HCT116 (cell line): ENCODE results near the gene NUDT8. TPM values are rescaled to one million over a fixed set of nuclear protein-coding genes. Genes with fewer than 3 reads are reported as not detected.
A peak's percentile ranks its signal among the peaks of the same experiment; 100 is the strongest.

Experiments used
- ATAC-seq: fragments of 200-7000 bp; cut with Tn5 transposase; 2 replicates; pipeline ENCODE4 v1.9.1; 2020; ENCODE audit warnings: mild to moderate bottlenecking, moderate library complexity
- BruUV-seq: library from RNA; stranded (reverse); fragments of 400-500 nt; replicated peaks from 2 replicates; lab custom pipeline; 2021; lab: Mats Ljungman, UMichigan
- CTCF ChIA-PET: fragments of 300-600 bp; sonication (Branson Sonifier 250); formaldehyde crosslinking; loops from one replicate; lab custom pipeline; 2021; ENCODE audit warnings: antibody characterized with exemption; lab: Charles Lee
- POLR2A ChIA-PET: fragments of 300-600, 350-600 bp; sonication (Branson Sonifier 250); formaldehyde crosslinking; loops from one replicate; lab custom pipeline; 2021; ENCODE audit warnings: antibody characterized with exemption; lab: Charles Lee
- RAD21 ChIA-PET, 2 experiments: fragments of 300-600 bp; sonication (Branson Sonifier 250); formaldehyde crosslinking; loops; one replicate each; lab custom pipeline; 2023; ENCODE audit warnings: low total read pairs in 2 of 2; ENCODE audit not compliant: uncharacterized antibody in 2 of 2, unreplicated experiment in 2 of 2, low non-redundant PET in 1 of 2; lab: Charles Lee
- DNase-seq: peaks from one replicate; pipeline ENCODE4 v3.0.0-alpha.2; 2010; ENCODE audit warnings: low read depth, low spot score
- H2AFZ ChIP-seq: fragments of 200-600 bp; shearing (Covaris generic), sonication (generic); 2 replicates; pipeline ENCODE4 v1.6.1; 2017; ENCODE audit warnings: low read depth, mixed run types, mixed read lengths, antibody characterized with exemption, low read length; ENCODE audit not compliant: poor library complexity, severe bottlenecking
- H3K27ac ChIP-seq: 2 replicates; pipeline ENCODE4 v1.5.1; 2012; ENCODE audit warnings: low read depth, low read length
- H3K27me3 ChIP-seq: fragments of 200-600 bp; sonication (generic); 2 replicates; pipeline ENCODE4 v1.6.1; 2016; ENCODE audit warnings: mixed run types, low read length, mixed read lengths; ENCODE audit not compliant: insufficient read depth
- H3K36me3 ChIP-seq, 2 experiments: fragments of 200-500 bp in 1 of 2; fragments of 200-600 bp in 1 of 2; sonication (Bioruptor generic) in 1 of 2; sonication (generic) in 1 of 2; 2 replicates each; pipeline versions ENCODE4 v1.5.1 to v1.6.1; 2014 to 2016; ENCODE audit warnings: low read length in 2 of 2, inconsistent platforms in 1 of 2, mixed read lengths in 1 of 2, mixed run types in 1 of 2; ENCODE audit not compliant: insufficient read depth in 2 of 2, control insufficient read depth in 1 of 2
- H3K4me1 ChIP-seq, 2 experiments: fragments of 200-600 bp in 1 of 2; sonication (generic) in 1 of 2; 2 replicates each; pipeline versions ENCODE4 v1.5.1 to v1.6.1; 2012 to 2017; ENCODE audit warnings: low read length in 2 of 2, inconsistent platforms in 1 of 2, mild to moderate bottlenecking in 1 of 2, mixed read lengths in 1 of 2, mixed run types in 1 of 2, moderate library complexity in 1 of 2; ENCODE audit not compliant: insufficient read depth in 2 of 2, control insufficient read depth in 1 of 2
- H3K4me2 ChIP-seq: fragments of 200-600 bp; sonication (generic); 2 replicates; pipeline ENCODE4 v1.6.1; 2017; ENCODE audit warnings: mixed run types, low read length, mixed read lengths
- H3K4me3 ChIP-seq, 2 experiments: fragments of 200-600 bp in 1 of 2; sonication (generic) in 1 of 2; replicated peaks in 1 of 2; 2 replicates each; pipeline ENCODE4 v1.5.1; 2011 to 2016; ENCODE audit warnings: low read length in 2 of 2, control low read depth in 1 of 2, low read depth in 1 of 2, mild to moderate bottlenecking in 1 of 2, mixed read lengths in 1 of 2, mixed run types in 1 of 2
- H3K79me2 ChIP-seq: fragments of 200-600 bp; sonication (generic); 2 replicates; pipeline ENCODE4 v1.6.1; 2017; ENCODE audit warnings: mild to moderate bottlenecking, mixed run types, low read length, moderate library complexity, mixed read lengths; ENCODE audit not compliant: insufficient read depth
- H3K9ac ChIP-seq: fragments of 200-600 bp; sonication (generic); 2 replicates; pipeline ENCODE4 v1.6.1; 2016; ENCODE audit warnings: low read length, mixed read lengths
- H3K9me2 ChIP-seq: fragments of 200-600 bp; sonication (generic), shearing (Covaris generic); 2 replicates; pipeline ENCODE4 v1.6.1; 2017; ENCODE audit warnings: mixed run types, mild to moderate bottlenecking, moderate library complexity; ENCODE audit not compliant: insufficient read depth
- H3K9me3 ChIP-seq, 2 experiments: fragments of 200-500 bp in 1 of 2; fragments of 200-600 bp in 1 of 2; sonication (Bioruptor generic) in 1 of 2; sonication (generic) in 1 of 2; 2 replicates each; pipeline ENCODE4 v1.6.1; 2014 to 2017; ENCODE audit warnings: low read length in 2 of 2, mixed read lengths in 2 of 2, inconsistent platforms in 1 of 2, low read depth in 1 of 2, mild to moderate bottlenecking in 1 of 2, mixed run types in 1 of 2, moderate library complexity in 1 of 2; ENCODE audit not compliant: control insufficient read depth in 1 of 2, insufficient read depth in 1 of 2
- H4K20me1 ChIP-seq: fragments of 200-600 bp; sonication (generic), shearing (Covaris generic); 2 replicates; pipeline ENCODE4 v1.6.1; 2017; ENCODE audit warnings: mixed run types, mild to moderate bottlenecking, moderate library complexity; ENCODE audit not compliant: insufficient read depth
- CEBPB ChIP-seq: IDR thresholded peaks from 2 replicates; pipeline ENCODE4 v1.6.1; 2012; ENCODE audit warnings: low read depth
- CTCF ChIP-seq, 3 experiments: fragments of 200-600 bp in 1 of 3; sonication (generic) in 1 of 3; IDR thresholded peaks in 2 of 3; conservative IDR thresholded peaks in 1 of 3; 2 replicates each; pipeline ENCODE4 v1.5.1; 2012 to 2017; ENCODE audit warnings: low read depth in 2 of 3, low read length in 2 of 3, antibody characterized with exemption in 1 of 3, borderline replicate concordance in 1 of 3, control low read depth in 1 of 3, mild to moderate bottlenecking in 1 of 3, mixed read lengths in 1 of 3, mixed run types in 1 of 3, moderate library complexity in 1 of 3; ENCODE audit not compliant: insufficient read depth in 1 of 3
- FOSL1 ChIP-seq: IDR thresholded peaks from 2 replicates; pipeline ENCODE4 v1.6.1; 2012; ENCODE audit warnings: low read depth
- JUND ChIP-seq: IDR thresholded peaks from 2 replicates; pipeline ENCODE4 v1.6.1; 2012
- MAX ChIP-seq: IDR thresholded peaks from 2 replicates; pipeline ENCODE4 v1.6.1; 2012
- POLR2AphosphoS5 ChIP-seq: IDR thresholded peaks from 2 replicates; pipeline ENCODE4 v1.6.1; 2011; ENCODE audit warnings: mild to moderate bottlenecking, low read depth, low read length, moderate library complexity
- TCF7L2 ChIP-seq: IDR thresholded peaks from 2 replicates; pipeline ENCODE4 v1.7.0; 2011; ENCODE audit warnings: borderline replicate concordance, inconsistent platforms; ENCODE audit not compliant: insufficient read depth, insufficient read length; ENCODE audit errors: extremely low read depth
- intact Hi-C: fragments of 100-400 bp; cut with micrococcal nuclease; formaldehyde crosslinking; loops from 2 replicates; pipeline ENCODE4 v1.10.0; 2022
- total RNA-seq: library from RNA; stranded (reverse); gene quantifications from one replicate; pipeline ENCODE4 v1.2.1, GENCODE V29; 2021; ENCODE audit not compliant: unreplicated experiment
- TF ChIP-seq, protein P1 (sequence below): IDR thresholded peaks from 2 replicates; pipeline ENCODE4 v1.6.1; 2011; ENCODE audit warnings: mild to moderate bottlenecking, low read length, moderate library complexity; ENCODE audit not compliant: insufficient replicate concordance; ENCODE audit errors: extremely low read depth

The NUDT8 gene
- total RNA-seq, 1 experiment from 2014 or later: 18.7 TPM

DNA sequence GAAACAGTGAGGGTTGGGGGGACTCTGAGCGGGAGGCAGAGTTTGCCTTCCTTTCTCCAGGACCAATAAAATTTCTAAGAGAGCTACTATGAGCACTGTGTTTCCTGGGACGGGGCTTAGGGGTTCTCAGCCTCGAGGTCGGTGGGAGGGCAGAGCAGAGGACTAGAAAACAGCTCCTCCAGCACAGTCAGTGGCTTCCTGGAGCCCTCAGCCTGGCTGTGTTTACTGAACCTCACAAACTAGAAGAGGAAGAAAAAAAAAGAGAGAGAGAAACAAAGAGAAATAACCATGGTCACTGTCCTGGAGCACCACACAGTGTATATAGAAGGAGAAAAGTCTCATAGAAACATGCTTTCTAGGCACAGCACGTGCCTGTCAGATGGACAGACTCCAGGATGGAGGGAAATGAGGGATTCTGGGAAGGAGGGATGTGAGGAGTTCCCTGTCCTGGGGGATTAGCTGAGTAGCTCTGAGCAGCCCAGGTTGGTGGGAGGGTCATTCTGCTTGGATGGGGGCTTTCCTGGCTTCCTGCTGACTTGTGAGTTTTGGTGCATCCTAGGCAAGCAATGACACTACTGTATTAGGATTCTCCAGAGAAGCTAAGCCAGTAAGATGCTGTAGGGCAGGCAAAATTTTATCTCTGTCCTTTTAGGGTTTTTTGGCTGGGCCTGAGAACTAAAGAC is 43.0 kb downstream of the NUDT8 start:
- Histone ChIP-seq H3K27me3 (no peaks in the 10 kb centered on the region), H3K4me1 (peaks cover 17 to 26% of the 10 kb centered on the region in 2 experiments), H2AFZ (no peak overlapping the region), H4K20me1 (peaks cover 2% of the 10 kb centered on the region; the same call in 1 of the 2 replicates), H3K79me2 (peaks cover 33% of the 10 kb centered on the region), H3K9ac (no peak overlapping the region), H3K27ac (no peak overlapping the region), H3K4me2 (no peak overlapping the region), H3K9me2 (no peaks in the 10 kb centered on the region), H3K4me3 (no peak overlapping the region), H3K36me3 (peaks cover 7 to 19% of the 10 kb centered on the region in 2 experiments; a peak in 3 of 4 replicates), H3K9me3 (no peaks in the 10 kb centered on the region)
- ChIA-PET CTCF (no interaction called here), POLR2A (no interaction called here), RAD21 (no interaction called here)
- ATAC-seq (no peak), DNase-seq (no peak)
- intact Hi-C loops: no loop called here
- TF ChIP-seq POLR2AphosphoS5 (peak; percentile 33; the same call in 1 of the 2 replicates), CEBPB (no peak)
- BruUV-seq: no TSS peak

DNA sequence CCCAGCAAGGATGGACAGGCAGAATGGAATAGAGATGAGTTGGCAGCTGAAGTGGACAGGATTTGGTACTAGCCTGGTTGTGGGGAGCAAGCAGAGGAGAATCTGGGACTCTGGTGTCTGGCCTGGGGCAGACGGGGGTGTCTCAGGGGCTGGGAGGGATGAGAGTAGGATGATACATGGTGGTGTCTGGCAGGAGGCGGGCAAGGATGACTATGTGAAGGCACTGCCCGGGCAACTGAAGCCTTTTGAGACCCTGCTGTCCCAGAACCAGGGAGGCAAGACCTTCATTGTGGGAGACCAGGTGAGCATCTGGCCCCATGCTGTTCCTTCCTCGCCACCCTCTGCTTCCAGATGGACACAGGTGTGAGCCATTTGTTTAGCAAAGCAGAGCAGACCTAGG is 43.8 kb downstream of the NUDT8 start:
- DNase-seq: no peak
- Histone ChIP-seq H3K4me2 (no peak overlapping the region), H3K4me3 (no peak overlapping the region), H3K4me1 (peaks cover 24 to 34% of the 10 kb centered on the region in 2 experiments), H4K20me1 (peaks cover 2% of the 10 kb centered on the region; the same call in 1 of the 2 replicates), H3K9me2 (no peaks in the 10 kb centered on the region)
- POLR2A ChIA-PET: no interaction called here
- no TSS peak for BruUV-seq
- TF ChIP-seq CTCF (IDR thresholded peaks at IDR 0.05 in 2 of 3, conservative IDR thresholded peaks at IDR 0.05 in 1 of 3; ENCODE audit: borderline replicate concordance in 1 of 3, insufficient read depth in 1 of 3, low read depth in 2 of 3, low read length in 2 of 3): no peak
- no peak for TF ChIP-seq MAX
- no peak for TF ChIP-seq FOSL1
- TF ChIP-seq JUND: no peak
- TF ChIP-seq, protein P1, sequence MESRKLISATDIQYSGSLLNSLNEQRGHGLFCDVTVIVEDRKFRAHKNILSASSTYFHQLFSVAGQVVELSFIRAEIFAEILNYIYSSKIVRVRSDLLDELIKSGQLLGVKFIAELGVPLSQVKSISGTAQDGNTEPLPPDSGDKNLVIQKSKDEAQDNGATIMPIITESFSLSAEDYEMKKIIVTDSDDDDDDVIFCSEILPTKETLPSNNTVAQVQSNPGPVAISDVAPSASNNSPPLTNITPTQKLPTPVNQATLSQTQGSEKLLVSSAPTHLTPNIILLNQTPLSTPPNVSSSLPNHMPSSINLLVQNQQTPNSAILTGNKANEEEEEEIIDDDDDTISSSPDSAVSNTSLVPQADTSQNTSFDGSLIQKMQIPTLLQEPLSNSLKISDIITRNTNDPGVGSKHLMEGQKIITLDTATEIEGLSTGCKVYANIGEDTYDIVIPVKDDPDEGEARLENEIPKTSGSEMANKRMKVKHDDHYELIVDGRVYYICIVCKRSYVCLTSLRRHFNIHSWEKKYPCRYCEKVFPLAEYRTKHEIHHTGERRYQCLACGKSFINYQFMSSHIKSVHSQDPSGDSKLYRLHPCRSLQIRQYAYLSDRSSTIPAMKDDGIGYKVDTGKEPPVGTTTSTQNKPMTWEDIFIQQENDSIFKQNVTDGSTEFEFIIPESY: no peak
- no peak for TF ChIP-seq TCF7L2
- TF ChIP-seq, all 23 proteins: peak for 0
- intact Hi-C loops: no loop called here
- H3K79me2 ChIP-seq: peaks cover 33% of the 10 kb centered on the region
- no peaks in the 10 kb centered on the region for H3K27me3 ChIP-seq
- no peak overlapping the region for H3K9ac ChIP-seq
- ChIA-PET RAD21 (no interaction called here), CTCF (no interaction called here)
- no peak for ATAC-seq
- H3K36me3 ChIP-seq: peaks cover 7 to 19% of the 10 kb centered on the region in 2 experiments; a peak in 3 of 4 replicates
- no peak overlapping the region for H3K27ac ChIP-seq
- no peak overlapping the region for H2AFZ ChIP-seq
- no peaks in the 10 kb centered on the region for H3K9me3 ChIP-seq
